Gastroesophageal sphincter (tissue), 4 donors: ENCODE data around the gene RSKR. TPM values are rescaled to one million over a fixed set of nuclear protein-coding genes. Genes with fewer than 3 reads are reported as not detected.

Experiments used
- ATAC-seq: fragments of 150-250 bp; one replicate; pipeline ENCODE4 v1.9.1; 2016; ENCODE audit warnings: mild to moderate bottlenecking, moderate library complexity
- H3K27ac ChIP-seq, 4 donors: fragments of 200-600 bp; sonication (generic) in 3 of 4; 1 replicate in 3 of 4; 2 replicates in 1 of 4; pipeline ENCODE4 v1.5.1; 2016 to 2019
- H3K27me3 ChIP-seq: fragments of 200-600 bp; sonication (generic); one replicate; pipeline ENCODE4 v1.5.1; 2019
- H3K36me3 ChIP-seq, 2 donors: fragments of 200-600 bp; sonication (generic); one replicate each; pipeline ENCODE4 v1.5.1; 2019; ENCODE audit warnings: control low read depth in 1 of 2
- H3K4me1 ChIP-seq, 3 donors: fragments of 200-600 bp; sonication (generic); 1 replicate in 2 of 3; 2 replicates in 1 of 3; pipeline ENCODE4 v1.5.1; 2016 to 2019; ENCODE audit warnings: control low read depth in 2 of 3
- H3K4me3 ChIP-seq, 2 donors: fragments of 200-600 bp; sonication (generic); one replicate each; pipeline ENCODE4 v1.5.1; 2019; ENCODE audit warnings: mild to moderate bottlenecking in 1 of 2, moderate library complexity in 1 of 2
- H3K9me3 ChIP-seq, 3 donors: fragments of 200-600 bp; sonication (generic); one replicate each; pipeline ENCODE4 v1.5.1; 2017 to 2019; ENCODE audit warnings: control low read depth in 2 of 3
- CTCF ChIP-seq, 4 experiments: fragments of 200-600 bp in 2 of 4; fragments of 450-650 bp in 2 of 4; sonication (generic) in 1 of 4; IDR thresholded peaks; one replicate each; pipeline ENCODE4 v1.5.1; 2017 to 2019; ENCODE audit warnings: antibody characterized with exemption in 4 of 4, mild to moderate bottlenecking in 2 of 4, moderate library complexity in 2 of 4
- EP300 ChIP-seq: sonication (generic); formaldehyde crosslinking; IDR thresholded peaks from one replicate; pipeline ENCODE4 v1.6.1; 2017; ENCODE audit warnings: antibody characterized with exemption, mild to moderate bottlenecking
- POLR2A ChIP-seq, 2 donors: fragments of 450-650 bp; IDR thresholded peaks; one replicate each; pipeline ENCODE4 v1.6.1; 2017; ENCODE audit warnings: antibody characterized with exemption in 2 of 2, mild to moderate bottlenecking in 2 of 2, moderate library complexity in 1 of 2
- POLR2AphosphoS5 ChIP-seq: sonication (generic); formaldehyde crosslinking; IDR thresholded peaks from one replicate; pipeline ENCODE4 v1.6.1; 2017; ENCODE audit warnings: antibody characterized with exemption
- WGBS, 2 donors: methylation state at CpG; one replicate each; pipeline ENCODE4 v1.1.5; 2018; ENCODE audit warnings: low coverage in 1 of 2; 5-methylcytosine and 5-hydroxymethylcytosine counted together
- total RNA-seq, 4 donors: library from RNA; depleted of rRNA; stranded (reverse); fragments of >200 nt; gene quantifications; one replicate each; pipeline ENCODE4 v1.1.0, GENCODE V29; 2016

Gene RSKR
- total RNA-seq, 4 donors from 2014 or later = 0.59 to 8.1 (median 3.1) TPM

GRCh38 chr17:28570716-28571360 is 43.1 kb downstream of the RSKR start:
- Histone ChIP-seq H3K9me3 (no peaks in the 10 kb centered on the region), H3K36me3 (peaks cover 0 to 18% of the 10 kb centered on the region in 2 donors), H3K27me3 (no peaks in the 10 kb centered on the region), H3K4me3 (peak overlapping the region; percentile 74 to 94), H3K27ac (peak overlapping the region; percentile 65 to 88 (median 85)), H3K4me1 (peaks cover 0 to 47% (median 10%) of the 10 kb centered on the region in 3 donors)
- peak; percentile 5 for ATAC-seq
- TF ChIP-seq CTCF (IDR thresholded peaks at IDR 0.05) = no peak
- no peak for TF ChIP-seq POLR2A (IDR thresholded peaks at IDR 0.05)
- no peak for TF ChIP-seq EP300
- TF ChIP-seq POLR2AphosphoS5 = no peak
- 0 to 6% methylated on average over 2 to 3 of the region's 39 CpGs for WGBS, 2 donors

GRCh38 chr17:28569446-28569845 is 44.5 kb downstream of the RSKR start:
- no peak for ATAC-seq
- TF ChIP-seq POLR2A (IDR thresholded peaks at IDR 0.05) = no peak
- no peak for TF ChIP-seq POLR2AphosphoS5
- no peak for TF ChIP-seq CTCF (IDR thresholded peaks at IDR 0.05)
- TF ChIP-seq EP300 = no peak
- WGBS, 2 donors = 100% methylated on average over 1 of the region's 1 CpG

GRCh38 chr17:28567604-28568003 is 46.4 kb downstream of the RSKR start:
- Histone ChIP-seq H3K9me3 (no peaks in the 10 kb centered on the region), H3K4me1 (peaks cover 0 to 44% (median 9%) of the 10 kb centered on the region in 3 donors), H3K27ac (no peak overlapping the region), H3K27me3 (no peaks in the 10 kb centered on the region), H3K4me3 (no peak overlapping the region), H3K36me3 (peaks cover 0 to 32% of the 10 kb centered on the region in 2 donors)
- WGBS, 2 donors = 84 to 87% methylated on average over 3 of the region's 3 CpGs
- TF ChIP-seq POLR2AphosphoS5 = no peak
- TF ChIP-seq POLR2A (IDR thresholded peaks at IDR 0.05) = no peak
- no peak for TF ChIP-seq CTCF (IDR thresholded peaks at IDR 0.05)
- ATAC-seq = no peak

More at GRCh38 chr17:28569446-28569845, 44.5 kb downstream of the RSKR start:
- no peaks in the 10 kb centered on the region for H3K9me3 ChIP-seq
- H3K27ac ChIP-seq = no peak overlapping the region
- peaks cover 0 to 40% (median 9%) of the 10 kb centered on the region in 3 donors for H3K4me1 ChIP-seq
- peaks cover 0 to 18% of the 10 kb centered on the region in 2 donors for H3K36me3 ChIP-seq
- H3K4me3 ChIP-seq = no peak overlapping the region
- no peaks in the 10 kb centered on the region for H3K27me3 ChIP-seq

- Histone ChIP-seq H3K36me3 (peaks cover 0 to 73% of the 10 kb centered on the region in 2 donors), H3K9me3 (no peaks in the 10 kb centered on the region), H3K27me3 (no peaks in the 10 kb centered on the region), H3K4me1 (peaks cover 0 to 15% (median 0%) of the 10 kb centered on the region in 3 donors), H3K27ac (no peak overlapping the region), H3K4me3 (no peak overlapping the region)
- no peak for ATAC-seq
- WGBS, 2 donors = 83 to 95% methylated on average over 2 to 3 of the region's 3 CpGs
- TF ChIP-seq EP300 (no peak), CTCF (IDR thresholded peaks at IDR 0.05) (no peak), POLR2AphosphoS5 (no peak), POLR2A (IDR thresholded peaks at IDR 0.05) (no peak)
Observed at GRCh38 chr17:28563475-28563874, 50.5 kb downstream of the RSKR start.

Other genes with a start within 250 kb of the RSKR start
- not detected for gene SEBOX, start 249.0 kb downstream of the RSKR start, total RNA-seq
- gene VTN, start 243.9 kb downstream of the RSKR start, total RNA-seq = under 1 TPM in 3 of 4 donors, not detected in 1; 0.27 to 0.47 (median 0.27) TPM
- gene SARM1, start 242.5 kb downstream of the RSKR start, total RNA-seq = 10 to 100 TPM in 3 of 4 donors, 1 to 10 TPM in 1; 9.0 to 26.2 (median 20.6) TPM
- gene SLC46A1, start 208.0 kb downstream of the RSKR start, total RNA-seq = 1 to 10 TPM; 7.9 to 9.7 (median 8.4) TPM
- gene SLC13A2, start 140.5 kb downstream of the RSKR start, total RNA-seq = under 1 TPM in 1 of 4 donors, not detected in 3; 0.37 TPM
- gene FOXN1, start 107.8 kb downstream of the RSKR start, total RNA-seq = under 1 TPM in 1 of 4 donors, not detected in 3; 0.15 TPM
- gene UNC119, start 61.6 kb downstream of the RSKR start, total RNA-seq = 10 to 100 TPM; 17.5 to 28.7 (median 20.3) TPM
- gene PIGS, start 42.7 kb downstream of the RSKR start, total RNA-seq = 10 to 100 TPM; 40.8 to 90.4 (median 64.5) TPM
- 10 to 100 TPM; 29.1 to 46.5 (median 37.7) TPM for gene ALDOC, start 37.3 kb downstream of the RSKR start, total RNA-seq
- 1 to 10 TPM; 1.4 to 4.9 (median 2.6) TPM for gene SPAG5, start 15.2 kb downstream of the RSKR start, total RNA-seq
- 100 to 1,000 TPM in 3 of 4 donors, 10 to 100 TPM in 1; 97.5 to 116 (median 106) TPM for gene BLTP2, start 31.0 kb upstream of the RSKR start, total RNA-seq
- gene SDF2, start 47.7 kb upstream of the RSKR start, total RNA-seq = 10 to 100 TPM; 29.5 to 43.2 (median 36.1) TPM
- 10 to 100 TPM; 48.7 to 87.3 (median 71.9) TPM for gene SUPT6H, start 48.0 kb upstream of the RSKR start, total RNA-seq
- 1 to 10 TPM in 2 of 4 donors, under 1 TPM in 1, not detected in 1; 0.40 to 1.9 (median 1.1) TPM for gene PROCA1, start 97.7 kb upstream of the RSKR start, total RNA-seq
- gene RAB34, start 103.7 kb upstream of the RSKR start, total RNA-seq = 100 to 1,000 TPM; 185 to 219 (median 196) TPM
- 100 to 1,000 TPM; 317 to 834 (median 683) TPM for gene RPL23A, start 105.8 kb upstream of the RSKR start, total RNA-seq
- 1 to 10 TPM in 2 of 4 donors, not detected in 2; 1.1 to 2.8 TPM for gene TLCD1, start 112.0 kb upstream of the RSKR start, total RNA-seq
- 1 to 10 TPM in 2 of 4 donors, under 1 TPM in 1, not detected in 1; 0.94 to 2.0 (median 1.8) TPM for gene NEK8, start 114.6 kb upstream of the RSKR start, total RNA-seq
- gene TRAF4, start 129.8 kb upstream of the RSKR start, total RNA-seq = 10 to 100 TPM in 1 of 4 donors, 1 to 10 TPM in 3; 3.4 to 10.8 (median 4.7) TPM
- gene FAM222B, start 228.6 kb upstream of the RSKR start, total RNA-seq = 10 to 100 TPM; 15.5 to 47.6 (median 21.6) TPM
- gene ERAL1, start 240.8 kb upstream of the RSKR start, total RNA-seq = 10 to 100 TPM; 25.8 to 48.3 (median 29.2) TPM